HG03558 (cell line): ENCODE measurements around the gene SRC.
"Not testable (repeated sequence)": the region's sequence is repeated elsewhere in the genome, so short reads cannot be mapped to it uniquely, and the experiment has no call there.

Experiments used
- ATAC-seq: cut with Tn5 transposase; IDR thresholded peaks from one replicate; pipeline ENCODE4 v1.9.1; 2021; ENCODE audit warnings: moderate number of reproducible peaks; ENCODE audit not compliant: unreplicated experiment; ENCODE audit errors: extremely low read depth

SRC gene

GRCh38 chr20:37360391-37361115 is 14.6 kb downstream of the SRC start:
- ATAC-seq = no peak

GRCh38 chr20:37361336-37361735 is 15.4 kb downstream of the SRC start:
- no peak for ATAC-seq

GRCh38 chr20:37362231-37362792 is 16.4 kb downstream of the SRC start:
- ATAC-seq = no peak

- ATAC-seq = no peak
These were observed 16.9 kb downstream of the SRC start for GRCh38 chr20:37362821-37363220.

- no peak for ATAC-seq
These were observed 17.5 kb downstream of the SRC start for GRCh38 chr20:37363221-37364012.

GRCh38 chr20:37364013-37364926 is 18.3 kb downstream of the SRC start:
- ATAC-seq = no peak

GRCh38 chr20:37364927-37365272 is 19.0 kb downstream of the SRC start:
- ATAC-seq = no peak

GRCh38 chr20:37365760-37366638 is 20.1 kb downstream of the SRC start:
- ATAC-seq = peak; percentile 68

GRCh38 chr20:37366743-37367142 is 20.8 kb downstream of the SRC start:
- peak; percentile 10 for ATAC-seq

- ATAC-seq = no peak
These were observed 23.9 kb downstream of the SRC start for GRCh38 chr20:37369846-37370245.

- ATAC-seq = not testable (repeated sequence)
These were observed 25.9 kb downstream of the SRC start for GRCh38 chr20:37371845-37372244.

- no peak for ATAC-seq
These were observed 26.5 kb downstream of the SRC start for GRCh38 chr20:37372441-37372840.

GRCh38 chr20:37373020-37373598 is 27.2 kb downstream of the SRC start:
- no peak for ATAC-seq

GRCh38 chr20:37375227-37375626 is 29.3 kb downstream of the SRC start:
- no peak for ATAC-seq

GRCh38 chr20:37376324-37376723 is 30.4 kb downstream of the SRC start:
- ATAC-seq = no peak

GRCh38 chr20:37376791-37377190 is 30.9 kb downstream of the SRC start:
- no peak for ATAC-seq

GRCh38 chr20:37377346-37378081 is 31.6 kb downstream of the SRC start:
- no peak for ATAC-seq

- no peak for ATAC-seq
These were observed 32.5 kb downstream of the SRC start for GRCh38 chr20:37378420-37378784.
